Measurements from ENCODE around the gene DMD.

- no peak for TF ChIP-seq CTCF (conservative IDR thresholded peaks at IDR 0.05; ENCODE audit: low read length)
- TF ChIP-seq EZH2phosphoT487 (IDR thresholded peaks at IDR 0.05; ENCODE audit: borderline replicate concordance) = no peak
Observed at GRCh38 chrX:31483336-31483735, 1728.0 kb downstream of the DMD start.
